NCI-H1436 (cell line): ENCODE measurements around the gene FNBP1.

Experiments
- DNase-seq: peaks from one replicate; lab custom pipeline; 2025; lab: John Stamatoyannopoulos, UW

Gene FNBP1

DNA sequence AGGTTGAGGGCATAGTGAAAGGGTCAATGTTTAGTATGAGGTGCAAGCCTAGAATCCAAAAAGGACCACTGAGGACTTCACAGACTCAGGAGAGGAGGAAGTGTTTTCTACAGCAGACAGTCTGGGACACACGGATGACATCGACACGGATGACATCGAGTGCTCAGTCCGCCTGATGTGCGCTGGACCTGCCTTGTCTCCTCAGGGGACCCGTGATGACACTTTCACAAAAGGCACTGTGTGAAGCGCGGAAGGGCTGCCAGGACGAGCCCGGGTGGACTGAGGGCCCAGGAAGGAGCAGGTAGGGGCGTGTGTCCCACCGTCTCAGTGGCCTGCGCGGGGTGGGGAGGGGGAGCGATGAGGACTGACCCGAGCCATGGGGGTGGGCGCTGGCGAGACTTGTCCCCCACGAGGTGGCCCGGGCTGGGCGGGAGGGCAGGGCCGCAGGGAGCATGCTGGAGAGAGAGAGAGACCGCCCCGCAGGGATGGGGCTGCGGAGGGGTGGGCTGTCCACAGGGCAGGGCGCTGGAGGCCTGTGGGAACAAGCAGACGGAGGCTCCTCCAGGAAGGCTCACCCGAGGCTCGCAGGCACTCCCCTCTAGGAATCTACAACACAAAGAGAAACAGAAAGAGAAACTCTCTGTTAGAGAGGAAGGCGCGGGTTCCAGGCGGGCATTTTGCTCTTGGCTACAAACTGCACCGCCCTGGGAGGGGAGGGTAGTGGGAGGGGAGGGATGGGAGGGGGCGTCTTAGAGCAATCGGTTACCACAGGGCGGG is 152.9 kb downstream of the FNBP1 start:
- no peak for DNase-seq

GRCh38 chr9:129889122-129889940 is 153.7 kb downstream of the FNBP1 start:
- DNase-seq = no peak

- no peak for DNase-seq
Observed at GRCh38 chr9:129888293-129889121, 154.5 kb downstream of the FNBP1 start.

DNA sequence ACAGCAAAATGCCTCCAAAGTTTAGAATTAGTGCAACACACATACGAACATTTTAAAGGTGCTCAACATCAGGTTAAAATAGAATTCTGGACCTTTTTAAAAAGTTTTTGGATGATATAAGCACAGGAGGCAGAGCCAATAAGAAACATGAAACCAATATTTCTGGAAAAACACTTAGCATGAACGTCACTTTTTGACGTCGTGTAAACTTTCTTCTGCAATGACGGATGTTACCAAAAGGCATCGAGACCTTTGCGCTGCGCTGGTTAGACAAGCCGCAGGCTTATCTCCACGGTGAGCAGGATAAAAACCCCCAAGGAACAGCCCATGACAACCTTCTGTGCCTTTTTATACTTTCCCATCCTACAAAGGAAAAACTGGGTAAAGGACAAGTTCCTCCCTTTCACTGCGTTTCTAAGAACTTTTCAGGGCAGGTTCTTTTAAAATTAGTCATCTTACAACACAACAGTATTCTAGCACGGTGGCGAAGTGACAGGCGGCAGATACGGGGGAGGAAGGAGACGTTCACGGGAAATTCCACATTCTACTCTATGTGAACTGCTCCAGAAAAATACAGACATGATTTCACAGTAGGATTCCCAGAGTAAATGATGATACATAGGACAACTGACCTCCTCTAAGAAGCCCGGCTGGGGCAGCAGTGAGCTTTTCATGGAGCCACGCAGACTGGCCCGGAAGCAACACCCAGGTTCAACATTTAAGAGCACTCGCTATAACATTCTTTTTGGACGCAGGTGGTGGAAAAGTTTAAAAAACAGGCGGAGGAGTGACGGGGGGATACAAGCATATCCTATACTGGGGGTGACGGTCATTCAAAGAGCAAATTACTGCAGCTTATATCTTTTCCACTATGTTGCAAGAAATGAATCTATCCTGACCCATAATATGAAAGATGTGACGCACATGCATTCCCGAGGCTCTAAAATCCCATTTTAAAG is 155.4 kb downstream of the FNBP1 start:
- DNase-seq = no peak

DNA sequence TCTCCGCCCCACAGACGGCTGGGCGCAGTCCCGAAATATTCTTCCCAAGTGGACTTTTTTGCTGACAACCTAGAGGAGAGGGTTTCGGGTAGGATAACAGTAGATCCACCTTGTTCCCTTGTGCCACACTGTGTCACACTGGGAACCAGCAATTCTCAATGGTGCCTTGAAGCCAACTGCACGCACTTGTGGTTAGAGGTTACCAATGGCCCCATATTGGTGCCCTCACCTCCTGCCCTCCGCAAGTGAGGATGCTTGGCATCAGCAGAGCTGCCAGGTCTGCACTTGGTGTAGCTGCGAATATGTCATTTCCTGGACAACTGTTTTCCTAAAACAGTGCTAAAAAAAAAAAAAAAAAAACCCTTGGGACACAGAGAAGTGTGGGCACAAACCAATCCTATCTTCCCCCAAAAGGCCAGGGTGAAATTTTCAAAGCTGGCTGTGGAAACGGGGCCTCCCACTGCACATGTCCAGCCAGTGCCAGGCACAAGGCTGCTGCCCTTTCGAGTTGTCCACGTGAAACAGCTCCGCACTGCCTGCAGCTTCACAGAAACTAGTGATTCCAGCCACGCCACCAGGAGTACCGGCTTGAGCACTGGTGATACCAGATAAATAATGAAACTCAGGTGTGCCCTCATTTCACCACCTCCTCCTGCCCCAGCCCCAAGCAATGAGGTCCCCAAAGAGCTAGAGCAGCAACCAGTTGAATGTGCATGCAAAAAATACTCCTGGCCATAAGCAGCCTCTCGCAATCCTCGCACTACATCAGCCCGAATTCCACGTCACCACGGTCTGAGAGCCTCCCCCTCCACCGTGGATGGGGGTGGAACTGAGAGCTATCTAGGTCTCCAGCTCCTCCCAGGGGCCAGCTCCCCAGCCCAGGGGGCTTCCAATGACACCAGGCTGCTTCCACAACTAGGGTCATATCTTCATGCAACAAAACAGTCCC is 156.5 kb downstream of the FNBP1 start:
- DNase-seq = no peak

- peak; percentile 63 for DNase-seq
Observed at GRCh38 chr9:129885670-129886106, 157.3 kb downstream of the FNBP1 start.

DNA sequence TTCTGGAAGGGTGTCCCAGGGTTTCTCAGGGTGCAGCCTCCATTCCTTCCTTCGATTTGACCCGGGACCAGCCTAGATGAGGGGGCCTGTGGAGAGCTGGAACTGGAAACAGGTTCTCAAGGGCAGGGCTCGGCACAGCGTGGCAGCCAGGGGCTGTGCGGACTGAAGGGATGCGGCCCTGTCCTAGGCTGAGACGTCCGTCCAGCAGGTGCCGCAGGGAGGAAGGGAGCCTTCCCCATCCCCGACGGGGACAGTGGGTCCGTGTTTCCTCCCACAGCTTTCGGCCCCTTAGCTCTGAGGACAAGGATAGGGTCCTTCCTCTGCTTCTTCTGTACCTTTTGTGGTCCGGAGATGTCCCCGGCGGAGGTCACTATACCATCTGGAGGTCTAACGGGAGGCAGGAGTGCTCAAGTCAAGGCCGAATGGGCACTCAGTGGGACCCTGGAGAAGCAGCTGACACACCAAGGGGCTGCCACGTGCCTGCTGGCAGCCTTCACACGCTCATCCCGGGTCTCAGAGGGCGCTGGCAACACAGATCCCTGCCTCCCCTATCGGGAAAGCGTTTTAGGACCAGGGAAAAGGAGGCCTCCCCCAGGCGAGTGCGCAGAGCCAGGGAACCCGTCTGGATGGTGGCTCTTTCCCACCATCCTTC is 157.8 kb downstream of the FNBP1 start:
- peak; percentile 11 for DNase-seq

GRCh38 chr9:129884220-129885017 is 158.6 kb downstream of the FNBP1 start:
- peak; percentile 89 for DNase-seq

GRCh38 chr9:129881547-129882324 is 161.3 kb downstream of the FNBP1 start:
- DNase-seq = no peak

DNA sequence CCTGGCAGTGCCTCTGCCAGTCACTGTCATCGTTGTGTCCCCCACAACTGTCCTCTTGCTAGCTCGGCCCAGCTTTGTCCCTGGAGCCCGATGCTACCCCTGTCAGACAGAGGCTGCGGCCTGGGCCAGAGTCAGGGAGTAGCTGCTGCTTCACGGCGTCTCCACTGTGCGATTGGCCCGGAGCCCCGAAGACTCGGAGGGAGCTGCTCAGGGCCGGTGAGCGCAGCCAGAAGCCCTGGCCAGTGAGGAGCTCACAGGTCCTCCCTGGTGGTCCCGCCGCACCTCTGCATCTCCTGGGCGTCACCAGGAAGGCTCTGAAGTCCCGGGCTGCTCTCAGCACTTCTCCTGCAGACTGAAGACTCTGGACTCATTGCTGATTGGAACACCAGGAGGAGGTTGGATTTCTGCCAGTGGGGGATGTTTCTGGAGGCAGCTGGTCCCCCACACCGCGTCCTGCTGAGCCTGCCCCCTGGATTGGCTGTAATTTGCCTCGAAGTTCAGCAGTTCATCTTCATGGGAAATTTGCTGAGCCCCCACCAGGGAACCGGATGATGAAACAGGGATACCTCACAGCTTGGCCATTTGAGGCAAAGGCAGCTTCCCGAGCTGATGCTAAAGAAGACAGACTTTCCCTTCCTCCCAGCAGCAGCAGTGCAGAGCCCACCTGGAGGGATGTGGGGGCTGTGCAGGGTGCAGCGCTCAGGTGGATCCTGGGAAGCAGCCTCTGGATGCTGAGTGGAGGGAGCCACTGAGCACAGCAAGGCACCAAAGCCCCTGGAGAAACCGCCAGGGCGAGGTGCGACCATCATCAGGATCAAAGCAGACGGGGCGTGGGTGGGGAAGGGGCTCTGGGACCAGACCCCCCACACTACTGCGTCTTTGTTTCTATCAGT is 162.1 kb downstream of the FNBP1 start:
- no peak for DNase-seq

DNA sequence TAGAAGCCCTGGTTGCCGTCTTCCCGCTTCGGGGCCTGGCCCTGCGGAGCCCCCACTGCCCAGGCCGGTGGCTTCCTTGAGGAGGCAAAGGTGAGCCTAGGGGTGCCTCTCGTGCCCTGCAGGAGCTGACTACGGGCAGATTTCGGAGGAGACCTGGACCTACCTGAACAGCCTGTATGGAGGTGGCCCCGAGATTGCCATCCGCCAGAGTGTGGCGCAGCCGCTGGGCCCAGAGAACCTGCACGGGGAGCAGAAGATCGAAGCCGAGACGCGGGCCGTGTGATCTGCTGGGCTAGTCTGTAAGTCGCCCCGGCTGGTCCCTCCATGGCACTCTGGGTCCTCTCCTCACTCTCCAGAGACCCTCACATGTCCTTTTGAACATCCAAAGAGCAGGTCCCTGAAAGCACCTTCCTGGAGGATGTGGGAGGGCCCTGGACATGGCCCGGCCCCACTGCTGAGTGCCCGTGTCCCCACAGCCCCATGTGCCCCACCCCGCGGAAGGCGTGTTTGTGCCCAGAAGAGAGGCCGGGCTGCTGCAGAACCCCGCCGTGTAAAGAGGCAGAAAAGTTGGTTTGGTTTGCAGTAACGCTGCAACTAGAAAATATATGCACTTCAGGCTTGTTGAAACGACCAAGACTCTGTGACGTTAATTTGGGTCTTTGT is 162.9 kb downstream of the FNBP1 start:
- no peak for DNase-seq

- no peak for DNase-seq
Observed at GRCh38 chr9:129879103-129879699, 163.8 kb downstream of the FNBP1 start.

GRCh38 chr9:129878291-129878690 is 164.7 kb downstream of the FNBP1 start:
- no peak for DNase-seq

- DNase-seq = no peak
Observed at GRCh38 chr9:129876815-129877214, 166.2 kb downstream of the FNBP1 start.

DNA sequence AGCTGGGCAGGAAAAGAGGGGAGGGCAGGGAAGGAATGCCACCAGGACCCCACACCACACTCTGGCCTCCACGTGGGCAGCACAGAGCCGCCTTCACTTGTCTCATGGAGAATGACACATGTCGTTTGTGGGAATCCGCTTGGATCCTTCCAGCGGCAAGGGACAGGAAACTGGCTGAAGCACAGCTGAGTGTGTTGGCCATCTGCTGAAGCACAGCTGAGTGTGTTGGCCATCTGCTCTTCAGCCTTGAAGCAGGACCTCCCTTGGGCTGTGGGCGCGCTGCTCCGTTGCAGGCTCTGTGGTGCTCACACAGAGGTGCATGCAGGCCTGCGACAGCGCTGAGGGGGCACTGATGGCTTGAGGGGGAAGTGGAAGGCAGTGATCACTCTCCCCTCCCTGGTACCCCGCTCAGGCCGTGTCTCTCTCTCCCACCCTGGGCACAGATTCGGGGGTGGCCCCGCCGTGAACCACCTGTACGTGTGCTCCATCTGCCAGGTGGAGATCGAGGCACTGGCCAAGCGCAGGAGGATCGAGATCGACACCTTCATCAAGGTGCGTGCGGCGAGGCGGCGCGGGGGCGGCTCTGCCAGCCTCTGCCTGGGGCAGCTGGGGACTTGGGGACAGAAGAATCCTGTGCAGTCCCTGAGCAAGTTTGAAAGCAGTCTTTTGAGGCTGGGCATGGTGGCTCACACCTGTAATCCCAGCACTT is 167.1 kb downstream of the FNBP1 start:
- no peak for DNase-seq
